CD14-positive monocyte (primary cell): ENCODE data around the gene GMDS. TPM values are rescaled to one million over a fixed set of nuclear protein-coding genes. Genes with fewer than 3 reads are reported as not detected.

Experiments used
- DNase-seq, 3 donors: peaks; one replicate each; pipeline ENCODE4 v3.0.0-alpha.2; 2011 to 2022
- H2AFZ ChIP-seq: 2 replicates; pipeline ENCODE4 v1.6.0; 2012; ENCODE audit warnings: mild to moderate bottlenecking, low read depth, low read length, inconsistent platforms; ENCODE audit not compliant: insufficient read depth, poor library complexity, severe bottlenecking
- H3K27ac ChIP-seq, 2 donors: 1 replicate in 1 of 2; 2 replicates in 1 of 2; pipeline ENCODE4 v1.5.1; 2012 to 2013; ENCODE audit warnings: low read length in 2 of 2, control low read depth in 1 of 2, inconsistent platforms in 1 of 2, low read depth in 1 of 2, mild to moderate bottlenecking in 1 of 2
- H3K27me3 ChIP-seq, 2 donors: one replicate each; pipeline versions ENCODE4 v1.6.0 to v1.6.1; 2011 to 2013; ENCODE audit warnings: low read length in 2 of 2; ENCODE audit not compliant: control insufficient read depth in 2 of 2, insufficient read depth in 2 of 2
- H3K36me3 ChIP-seq, 2 donors: replicated peaks in 1 of 2; 1 replicate in 1 of 2; 2 replicates in 1 of 2; pipeline versions ENCODE4 v1.5.1 to v1.6.1; 2012 to 2013; ENCODE audit warnings: low read length in 2 of 2, control low read depth in 1 of 2, inconsistent platforms in 1 of 2, mild to moderate bottlenecking in 1 of 2; ENCODE audit not compliant: insufficient read depth in 2 of 2, control insufficient read depth in 1 of 2
- H3K4me1 ChIP-seq, 2 donors: 1 replicate in 1 of 2; 2 replicates in 1 of 2; pipeline versions ENCODE4 v1.5.1 to v1.6.1; 2012 to 2013; ENCODE audit warnings: low read length in 2 of 2, control low read depth in 1 of 2, inconsistent platforms in 1 of 2, mild to moderate bottlenecking in 1 of 2, moderate library complexity in 1 of 2; ENCODE audit not compliant: insufficient read depth in 2 of 2, control insufficient read depth in 1 of 2
- H3K4me2 ChIP-seq: replicated peaks from 2 replicates; pipeline ENCODE3; 2012; ENCODE audit warnings: low read length, moderate library complexity, mild to moderate bottlenecking; ENCODE audit not compliant: poor library complexity, severe bottlenecking; ENCODE audit errors: extremely low read depth
- H3K4me3 ChIP-seq, 3 experiments: fragments of 200-600 bp in 1 of 3; sonication (generic) in 1 of 3; replicated peaks in 1 of 3; 1 replicate in 2 of 3; 2 replicates in 1 of 3; pipeline ENCODE4 v1.5.1; 2011 to 2013; ENCODE audit warnings: low read length in 3 of 3, mild to moderate bottlenecking in 3 of 3, control low read depth in 2 of 3, low read depth in 2 of 3, inconsistent platforms in 1 of 3, moderate library complexity in 1 of 3
- H3K79me2 ChIP-seq: 2 replicates; pipeline ENCODE4 v1.6.0; 2012; ENCODE audit warnings: mild to moderate bottlenecking, control low read depth, inconsistent platforms, low read length, moderate library complexity; ENCODE audit not compliant: insufficient read depth
- H3K9ac ChIP-seq: 2 replicates; pipeline ENCODE4 v1.6.0; 2017; ENCODE audit warnings: low read length, mild to moderate bottlenecking; ENCODE audit not compliant: insufficient read depth, poor library complexity, severe bottlenecking
- H3K9me3 ChIP-seq, 2 donors: replicated peaks in 1 of 2; 1 replicate in 1 of 2; 2 replicates in 1 of 2; pipeline versions ENCODE4 v1.5.1 to v1.6.1; 2012 to 2013; ENCODE audit warnings: low read length in 2 of 2, control low read depth in 1 of 2; ENCODE audit not compliant: control insufficient read depth in 1 of 2, insufficient read depth in 1 of 2
- H4K20me1 ChIP-seq: 2 replicates; pipeline ENCODE4 v1.6.0; 2012; ENCODE audit warnings: mild to moderate bottlenecking, low read length, control low read depth, moderate library complexity; ENCODE audit not compliant: insufficient read depth
- H3K27ac Mint-ChIP-seq, 7 donors: one replicate each; pipeline ENCODE4 v1.8.0; 2020; ENCODE audit warnings: mild to moderate bottlenecking in 7 of 7, mixed read lengths in 7 of 7, moderate library complexity in 6 of 7, inconsistent platforms in 2 of 7
- H3K27me3 Mint-ChIP-seq, 3 donors: one replicate each; pipeline ENCODE4 v1.8.0; 2021 to 2022; ENCODE audit warnings: low read depth in 3 of 3, mild to moderate bottlenecking in 3 of 3, mixed read lengths in 3 of 3, moderate library complexity in 3 of 3, inconsistent platforms in 1 of 3
- H3K36me3 Mint-ChIP-seq, 2 donors: one replicate each; pipeline ENCODE4 v1.8.0; 2020; ENCODE audit warnings: mixed read lengths in 2 of 2, inconsistent platforms in 1 of 2, mild to moderate bottlenecking in 1 of 2
- H3K4me1 Mint-ChIP-seq: one replicate; pipeline ENCODE4 v1.8.0; 2020; ENCODE audit warnings: mild to moderate bottlenecking, mixed read lengths
- H3K4me3 Mint-ChIP-seq, 2 donors: one replicate each; pipeline ENCODE4 v1.8.0; 2020; ENCODE audit warnings: mild to moderate bottlenecking in 2 of 2, mixed read lengths in 2 of 2, moderate library complexity in 1 of 2
- H3K9me3 Mint-ChIP-seq, 7 donors: one replicate each; pipeline ENCODE4 v1.8.0; 2020 to 2022; ENCODE audit warnings: mixed read lengths in 7 of 7, mild to moderate bottlenecking in 6 of 7, moderate library complexity in 6 of 7, inconsistent platforms in 2 of 7
- WGBS: methylation state at CpG from one replicate; pipeline ENCODE4 v1.1.5; 2013; ENCODE audit warnings: missing lambda C conversion rate; ENCODE audit not compliant: insufficient coverage; 5-methylcytosine and 5-hydroxymethylcytosine counted together
- intact Hi-C, 2 donors: fragments of 100-400 bp; cut with micrococcal nuclease; formaldehyde crosslinking; loops; one replicate each; pipeline versions ENCODE4 v1.15.0 to v1.15.1; 2023
- polyA plus RNA-seq, 3 donors: library from polyadenylated mRNA; depleted of rRNA in 1 of 3; unstranded in 2 of 3; stranded (reverse) in 1 of 3; fragments of 300-500 nt in 2 of 3; fragments of >200 nt in 1 of 3; fragmentation: Illumina TruSeq in 2 of 3; gene quantifications; 1 replicate in 2 of 3; 2 replicates in 1 of 3; pipeline ENCODE4 v1.2.3, GENCODE V29; 2012 to 2021
- TF ChIP-seq, protein P1 (sequence below): fragments of 200-600 bp; IDR thresholded peaks from one replicate; pipeline ENCODE4 v1.8.0; 2022; ENCODE audit warnings: antibody characterized with exemption, mild to moderate bottlenecking

Gene GMDS
- polyA plus RNA-seq, 3 donors, result 10.5 to 19.9 (median 17.6) TPM

DNA sequence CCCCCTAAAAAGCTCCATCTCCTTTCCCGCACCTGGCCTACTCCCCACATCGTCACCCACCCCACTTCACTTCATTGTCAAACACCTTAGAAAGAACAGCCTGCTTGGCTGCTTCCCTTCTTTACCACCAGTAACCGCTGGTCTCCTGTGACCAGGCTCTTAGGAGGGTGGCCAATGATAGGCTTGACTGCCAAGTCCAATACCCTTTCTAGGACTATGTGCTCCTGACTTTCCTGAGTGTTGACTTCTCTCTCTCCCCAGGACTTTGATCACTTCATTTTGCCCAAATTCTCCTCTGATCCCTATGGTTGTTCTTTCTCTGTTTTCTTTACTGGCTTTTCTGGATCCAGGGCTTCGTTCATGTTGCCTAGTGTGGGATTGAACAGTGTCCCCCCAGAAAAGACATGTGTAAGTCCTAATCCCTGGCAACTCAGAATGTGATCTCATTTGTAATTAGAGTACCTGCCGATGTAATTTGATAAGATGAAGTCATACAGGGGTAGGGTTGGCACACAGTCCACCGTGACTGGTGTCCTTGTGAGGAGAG, 254.0 kb downstream of the GMDS start:
- Histone ChIP-seq H3K9me3 (no peaks in the 10 kb centered on the region), H3K27me3 (no peaks in the 10 kb centered on the region), H3K36me3 (no peaks in the 10 kb centered on the region), H3K79me2 (no peaks in the 10 kb centered on the region), H3K27ac (no peak overlapping the region), H3K4me3 (no peak overlapping the region), H2AFZ (no peak overlapping the region), H3K9ac (no peak overlapping the region), H3K4me2 (no peak overlapping the region), H4K20me1 (no peaks in the 10 kb centered on the region), H3K4me1 (no peaks in the 10 kb centered on the region)
- TF ChIP-seq, protein P1, sequence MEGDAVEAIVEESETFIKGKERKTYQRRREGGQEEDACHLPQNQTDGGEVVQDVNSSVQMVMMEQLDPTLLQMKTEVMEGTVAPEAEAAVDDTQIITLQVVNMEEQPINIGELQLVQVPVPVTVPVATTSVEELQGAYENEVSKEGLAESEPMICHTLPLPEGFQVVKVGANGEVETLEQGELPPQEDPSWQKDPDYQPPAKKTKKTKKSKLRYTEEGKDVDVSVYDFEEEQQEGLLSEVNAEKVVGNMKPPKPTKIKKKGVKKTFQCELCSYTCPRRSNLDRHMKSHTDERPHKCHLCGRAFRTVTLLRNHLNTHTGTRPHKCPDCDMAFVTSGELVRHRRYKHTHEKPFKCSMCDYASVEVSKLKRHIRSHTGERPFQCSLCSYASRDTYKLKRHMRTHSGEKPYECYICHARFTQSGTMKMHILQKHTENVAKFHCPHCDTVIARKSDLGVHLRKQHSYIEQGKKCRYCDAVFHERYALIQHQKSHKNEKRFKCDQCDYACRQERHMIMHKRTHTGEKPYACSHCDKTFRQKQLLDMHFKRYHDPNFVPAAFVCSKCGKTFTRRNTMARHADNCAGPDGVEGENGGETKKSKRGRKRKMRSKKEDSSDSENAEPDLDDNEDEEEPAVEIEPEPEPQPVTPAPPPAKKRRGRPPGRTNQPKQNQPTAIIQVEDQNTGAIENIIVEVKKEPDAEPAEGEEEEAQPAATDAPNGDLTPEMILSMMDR, result no peak
- no peak overlapping the region for H3K4me3 Mint-ChIP-seq
- peaks cover 4% of the 10 kb centered on the region for H3K4me1 Mint-ChIP-seq
- no peak for DNase-seq
- H3K9me3 Mint-ChIP-seq, result peaks cover 0 to 3% (median 0%) of the 10 kb centered on the region in 7 donors
- H3K27ac Mint-ChIP-seq, result no peak overlapping the region
- intact Hi-C loops, result no loop called here
- no peaks in the 10 kb centered on the region for H3K36me3 Mint-ChIP-seq
- WGBS, result 87% methylated on average over 5 of the region's 6 CpGs
- H3K27me3 Mint-ChIP-seq, result peaks cover 0 to 1% (median 1%) of the 10 kb centered on the region in 3 donors

GRCh38 chr6:1988843-1989242, 256.6 kb downstream of the GMDS start:
- Mint-ChIP-seq H3K27ac (no peak overlapping the region), H3K4me3 (no peak overlapping the region), H3K36me3 (peaks cover 0 to 2% of the 10 kb centered on the region in 2 donors), H3K9me3 (peaks cover 0 to 6% (median 4%) of the 10 kb centered on the region in 7 donors), H3K4me1 (no peaks in the 10 kb centered on the region), H3K27me3 (peaks cover 0 to 1% (median 0%) of the 10 kb centered on the region in 3 donors)
- Histone ChIP-seq H3K4me2 (no peak overlapping the region), H2AFZ (no peak overlapping the region), H3K9me3 (no peaks in the 10 kb centered on the region), H3K79me2 (no peaks in the 10 kb centered on the region), H3K27ac (no peak overlapping the region), H3K27me3 (no peaks in the 10 kb centered on the region), H3K4me1 (no peaks in the 10 kb centered on the region), H4K20me1 (no peaks in the 10 kb centered on the region), H3K9ac (no peak overlapping the region), H3K36me3 (no peaks in the 10 kb centered on the region), H3K4me3 (no peak overlapping the region)
- WGBS, result 100% methylated on average over 2 of the region's 3 CpGs
- TF ChIP-seq, protein P1, result no peak
- intact Hi-C loops, result no loop called here
- no peak for DNase-seq
